Fibroblast of lung (primary cell): ENCODE measurements around the gene WIPI1. TPM values are rescaled to one million over a fixed set of nuclear protein-coding genes. Genes with fewer than 3 reads are reported as not detected.

ENCODE experiments used
- DNase-seq, 2 donors: peaks; one replicate each; pipeline versions ENCODE4 v3.0.0 to v3.0.0-alpha.2; 2010; ENCODE audit warnings: low read depth in 2 of 2
- H2AFZ ChIP-seq: 2 replicates; pipeline ENCODE4 v1.5.1; 2012; ENCODE audit warnings: low read length, control low read depth, inconsistent platforms
- H3K27ac ChIP-seq: 2 replicates; pipeline ENCODE4 v1.5.1; 2011; ENCODE audit warnings: low read length, control low read depth; ENCODE audit not compliant: insufficient read depth
- H3K27me3 ChIP-seq: 2 replicates; pipeline ENCODE4 v1.5.1; 2011; ENCODE audit warnings: mild to moderate bottlenecking, low read length; ENCODE audit not compliant: control insufficient read depth, insufficient read depth
- H3K36me3 ChIP-seq: 2 replicates; pipeline ENCODE4 v1.5.1; 2011; ENCODE audit warnings: low read length; ENCODE audit not compliant: control insufficient read depth, insufficient read depth
- H3K4me1 ChIP-seq: 2 replicates; pipeline ENCODE4 v1.5.1; 2011; ENCODE audit warnings: low read length; ENCODE audit not compliant: control insufficient read depth, insufficient read depth; ENCODE audit errors: extremely low read depth
- H3K4me2 ChIP-seq: 2 replicates; pipeline ENCODE4 v1.5.1; 2011; ENCODE audit warnings: low read length, control low read depth; ENCODE audit not compliant: insufficient read depth; ENCODE audit errors: extremely low read depth
- H3K4me3 ChIP-seq, 4 experiments: fragments of 200-600 bp in 1 of 4; sonication (generic) in 1 of 4; replicated peaks in 1 of 4; 2 replicates each; pipeline ENCODE4 v1.5.1; 2011 to 2016; ENCODE audit warnings: low read length in 4 of 4, low read depth in 3 of 4, mild to moderate bottlenecking in 3 of 4, control low read depth in 2 of 4, inconsistent platforms in 1 of 4, mixed read lengths in 1 of 4; ENCODE audit not compliant: insufficient read depth in 1 of 4; ENCODE audit errors: control extremely low read depth in 1 of 4
- H3K79me2 ChIP-seq: 2 replicates; pipeline ENCODE4 v1.5.1; 2012; ENCODE audit warnings: mild to moderate bottlenecking, low read length, inconsistent platforms; ENCODE audit not compliant: control insufficient read depth, insufficient read depth
- H3K9ac ChIP-seq: 2 replicates; pipeline ENCODE4 v1.5.1; 2011; ENCODE audit warnings: mild to moderate bottlenecking, low read length, control low read depth; ENCODE audit not compliant: insufficient read depth
- H3K9me3 ChIP-seq: 2 replicates; pipeline ENCODE4 v1.5.1; 2012; ENCODE audit warnings: low read depth, low read length; ENCODE audit not compliant: control insufficient read depth, insufficient read depth
- H4K20me1 ChIP-seq: 2 replicates; pipeline ENCODE4 v1.5.1; 2011; ENCODE audit warnings: low read length; ENCODE audit not compliant: control insufficient read depth, insufficient read depth; ENCODE audit errors: extremely low read depth
- CTCF ChIP-seq, 2 donors: IDR thresholded peaks in 1 of 2; conservative IDR thresholded peaks in 1 of 2; 1 replicate in 1 of 2; 2 replicates in 1 of 2; pipeline ENCODE4 v1.5.1; 2011 to 2012; ENCODE audit warnings: low read length in 2 of 2, control low read depth in 1 of 2, inconsistent platforms in 1 of 2, low read depth in 1 of 2, mild to moderate bottlenecking in 1 of 2
- EZH2 ChIP-seq: IDR thresholded peaks from 2 replicates; pipeline ENCODE4 v1.5.1; 2012; ENCODE audit warnings: low read length, control low read depth, mild to moderate bottlenecking; ENCODE audit errors: missing control alignments
- polyA plus RNA-seq, 2 donors: library from polyadenylated mRNA; depleted of rRNA in 1 of 2; stranded (reverse) in 1 of 2; unstranded in 1 of 2; fragments of >200 nt; gene quantifications; 2 replicates each; pipeline ENCODE4 v1.2.1, GENCODE V29; 2011 to 2012; ENCODE audit warnings: missing spikeins in 1 of 2
- total RNA-seq: library from RNA; depleted of rRNA; stranded (reverse); fragments of >200 nt; gene quantifications from 2 replicates; pipeline ENCODE4 v1.2.1, GENCODE V29; 2014

Gene WIPI1
- total and polyA plus RNA-seq, 2 donors (not counting 1 experiment from before 2014, with no cell fraction given): 158 to 251 TPM

GRCh38 chr17:68425979-68426378 is 31.3 kb downstream of the WIPI1 start:
- no peak for TF ChIP-seq CTCF (conservative IDR thresholded peaks at IDR 0.05 in 1 of 2, IDR thresholded peaks at IDR 0.05 in 1 of 2; ENCODE audit: low read depth in 1 of 2, low read length in 2 of 2)
- TF ChIP-seq EZH2: no peak
- Histone ChIP-seq H3K9me3 (no peaks in the 10 kb centered on the region), H4K20me1 (no peaks in the 10 kb centered on the region), H3K4me2 (no peak overlapping the region), H3K4me1 (no peaks in the 10 kb centered on the region), H3K9ac (no peak overlapping the region), H3K79me2 (no peaks in the 10 kb centered on the region), H3K36me3 (peaks cover 17% of the 10 kb centered on the region), H2AFZ (no peak overlapping the region), H3K27ac (no peak overlapping the region), H3K27me3 (no peaks in the 10 kb centered on the region), H3K4me3 (no peak overlapping the region)
- no peak for DNase-seq

GRCh38 chr17:68424861-68425260 is 32.4 kb downstream of the WIPI1 start:
- H3K4me2 ChIP-seq: no peak overlapping the region
- H3K36me3 ChIP-seq: peaks cover 19% of the 10 kb centered on the region

GRCh38 chr17:68424203-68424602 is 33.1 kb downstream of the WIPI1 start:
- Histone ChIP-seq H3K27me3 (no peaks in the 10 kb centered on the region), H3K4me1 (no peaks in the 10 kb centered on the region), H3K36me3 (peaks cover 17% of the 10 kb centered on the region), H3K27ac (no peak overlapping the region), H2AFZ (no peak overlapping the region), H3K4me3 (no peak overlapping the region), H3K9me3 (no peaks in the 10 kb centered on the region), H3K79me2 (no peaks in the 10 kb centered on the region), H3K4me2 (no peak overlapping the region), H3K9ac (no peak overlapping the region), H4K20me1 (no peaks in the 10 kb centered on the region)
- TF ChIP-seq CTCF (conservative IDR thresholded peaks at IDR 0.05 in 1 of 2, IDR thresholded peaks at IDR 0.05 in 1 of 2; ENCODE audit: low read depth in 1 of 2, low read length in 2 of 2) (no peak), EZH2 (no peak)
- no peak for DNase-seq

More at GRCh38 chr17:68424861-68425260, 32.4 kb downstream of the WIPI1 start:
- no peak for TF ChIP-seq EZH2
- no peak for TF ChIP-seq CTCF (conservative IDR thresholded peaks at IDR 0.05 in 1 of 2, IDR thresholded peaks at IDR 0.05 in 1 of 2; ENCODE audit: low read depth in 1 of 2, low read length in 2 of 2)
- Histone ChIP-seq H3K79me2 (no peaks in the 10 kb centered on the region), H4K20me1 (no peaks in the 10 kb centered on the region), H3K4me3 (no peak overlapping the region), H3K4me1 (no peaks in the 10 kb centered on the region), H3K9me3 (no peaks in the 10 kb centered on the region), H3K27ac (no peak overlapping the region), H3K9ac (no peak overlapping the region), H2AFZ (no peak overlapping the region), H3K27me3 (no peaks in the 10 kb centered on the region)
- DNase-seq: no peak
